G401.6 (cell line): ENCODE data around the gene GLDC.

Source experiments
- FAIRE-seq: peaks from 2 replicates; lab custom pipeline; 2012; peaks lifted over from hg19 to GRCh38; lab: Jason Lieb, UNC

Gene GLDC

DNA sequence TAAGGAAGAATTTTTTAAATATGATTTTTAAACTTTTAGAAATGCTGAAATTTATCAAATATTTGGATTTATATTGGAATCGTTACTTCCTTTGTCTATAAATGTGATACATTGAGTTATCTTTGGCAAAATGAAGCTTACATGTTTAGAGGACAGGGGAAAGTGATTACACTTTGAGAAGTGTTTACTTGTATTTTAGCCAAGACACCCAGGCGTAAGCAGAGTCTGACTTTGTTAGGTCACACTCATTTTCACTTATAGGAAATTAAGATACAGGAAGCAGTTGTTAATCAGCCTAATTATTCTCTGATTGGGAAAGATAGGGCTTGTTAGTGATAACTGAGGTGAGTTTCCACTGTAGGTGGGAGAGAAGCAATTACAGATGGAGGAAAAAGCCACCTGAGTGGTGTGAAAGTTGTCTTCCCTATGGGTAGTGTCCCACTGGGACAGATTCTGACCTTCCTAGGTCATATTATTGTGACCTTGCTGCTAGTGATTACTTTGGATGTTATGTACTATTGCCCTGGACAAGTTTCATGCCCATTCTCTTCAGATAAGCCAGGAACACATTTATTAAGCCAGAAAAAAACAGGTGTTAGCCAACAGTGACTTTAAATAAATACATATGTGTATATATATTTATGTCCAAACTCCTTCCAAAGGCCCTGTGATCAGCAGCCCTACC, 143.9 kb downstream of the GLDC start:
- no peak for FAIRE-seq

DNA sequence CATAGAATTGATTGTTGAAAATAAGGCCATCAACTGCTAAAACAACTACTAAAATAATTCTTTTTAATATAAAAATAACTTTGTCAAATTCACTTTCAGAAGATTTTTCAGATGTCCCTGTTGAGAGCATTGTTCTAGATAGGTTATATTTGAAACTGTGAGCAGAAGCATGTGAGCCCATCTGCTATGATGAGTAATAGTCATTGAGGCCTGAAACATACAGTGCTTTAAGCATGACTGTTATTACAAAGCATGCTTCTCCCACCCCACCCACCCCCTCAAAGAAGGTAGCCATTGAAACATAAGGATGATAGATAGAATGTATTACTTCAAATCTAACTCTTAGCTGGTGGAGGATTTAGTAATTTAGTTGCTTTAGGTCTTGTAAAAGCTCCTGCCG, 146.5 kb downstream of the GLDC start:
- no peak for FAIRE-seq

DNA sequence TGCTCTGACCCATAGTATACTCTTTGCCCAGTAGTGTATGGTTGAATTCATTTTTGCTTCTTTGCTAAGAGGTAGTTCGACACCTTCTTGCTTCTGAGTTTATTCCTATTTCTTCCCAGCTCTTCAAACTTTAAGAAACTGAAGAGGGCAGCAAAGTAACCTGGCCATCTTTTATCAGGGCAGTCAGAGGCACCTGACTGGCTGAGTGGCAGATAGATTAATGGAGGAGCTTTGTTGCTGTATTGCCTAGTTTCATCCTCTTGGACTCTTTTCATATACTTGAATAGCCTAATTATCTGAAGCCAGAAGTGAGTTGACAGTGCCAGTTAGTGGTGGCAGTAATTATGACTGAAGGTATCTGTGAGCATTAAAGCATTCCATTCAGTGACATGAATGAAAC, 150.1 kb downstream of the GLDC start:
- no peak for FAIRE-seq

DNA sequence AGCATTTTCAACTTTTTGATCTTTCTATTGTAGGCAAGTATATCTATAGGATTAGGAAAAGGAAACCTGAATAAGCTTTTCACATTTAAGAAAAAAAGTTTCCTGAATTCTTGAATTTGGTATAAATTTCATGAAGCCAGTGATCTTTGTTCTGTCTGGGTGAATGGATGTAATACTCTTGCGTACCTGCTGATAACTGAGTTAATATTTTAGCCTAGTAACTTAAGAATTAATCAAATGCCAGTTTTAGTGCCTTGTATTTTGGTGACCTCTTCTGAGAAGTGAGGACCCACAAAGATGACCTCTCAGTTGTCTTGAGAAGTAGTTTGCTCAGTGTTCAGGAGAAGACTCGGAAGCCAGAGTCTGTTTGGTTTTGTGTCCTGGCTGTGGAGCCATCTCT, 154.7 kb downstream of the GLDC start:
- FAIRE-seq: no peak

DNA sequence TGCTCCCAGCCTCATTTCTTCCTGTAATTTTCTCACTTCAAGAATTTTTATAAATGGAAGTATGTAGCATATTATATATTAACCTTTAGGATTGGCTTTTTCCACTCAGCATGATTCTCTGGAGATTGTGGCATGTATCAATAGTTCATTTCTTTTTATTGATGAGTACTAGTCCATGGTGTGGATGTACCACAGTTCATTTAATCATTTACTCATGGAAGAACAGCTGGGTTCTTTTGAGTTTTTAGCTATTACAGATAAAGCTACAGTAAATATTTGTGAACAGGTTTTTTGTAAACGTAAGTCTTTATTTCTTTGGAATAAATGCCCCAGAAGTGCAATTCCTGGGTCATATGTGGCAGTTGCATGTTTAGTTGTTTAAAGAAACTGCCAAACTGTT, 156.4 kb downstream of the GLDC start:
- FAIRE-seq: no peak

DNA sequence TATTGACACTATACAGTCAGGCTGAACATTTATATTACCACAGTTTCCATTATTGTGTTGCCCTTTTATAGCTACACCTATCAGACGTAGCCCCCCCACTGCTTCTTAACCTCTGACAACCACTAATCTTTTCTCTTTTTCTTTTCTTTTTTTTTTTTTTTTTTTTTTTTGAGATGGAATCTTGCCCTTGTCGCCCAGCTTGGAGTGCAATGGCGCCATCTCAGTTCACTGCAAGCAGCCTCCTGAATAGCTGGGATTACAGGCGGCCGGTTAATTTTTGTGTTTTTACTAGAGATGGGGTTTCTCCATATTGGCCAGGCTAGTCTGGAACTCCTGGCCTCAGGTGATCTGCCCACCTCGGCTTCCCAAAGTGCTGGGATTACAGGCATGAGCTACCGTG, 157.1 kb downstream of the GLDC start:
- no peak for FAIRE-seq

DNA sequence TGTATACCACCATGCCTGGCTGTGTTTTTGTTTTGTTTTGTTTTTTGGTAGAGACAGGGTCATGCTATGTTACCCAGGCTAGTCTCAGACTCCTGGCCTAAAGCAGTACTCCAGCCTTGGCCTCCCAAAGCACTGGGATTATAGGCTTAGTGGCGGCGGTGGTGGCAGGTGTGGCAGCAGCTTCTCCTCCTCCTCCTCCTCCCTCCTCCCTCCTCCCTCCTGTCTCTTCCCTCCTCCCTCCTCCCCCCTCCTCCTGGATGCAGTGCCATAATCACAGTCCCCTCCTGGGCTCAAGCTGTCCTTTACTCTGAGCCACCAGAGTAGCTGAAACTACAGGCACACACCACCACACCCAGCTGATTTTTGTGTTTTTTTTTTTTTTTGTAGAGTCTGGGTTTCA, 161.3 kb downstream of the GLDC start:
- no peak for FAIRE-seq
